Measurements from ENCODE around the gene MAST2.

GRCh38 chr1:45922813-45923212 is 119.4 kb downstream of the MAST2 start:
- TF ChIP-seq EZH2phosphoT487 (IDR thresholded peaks at IDR 0.05; ENCODE audit: low read length) = no peak
- no peak for TF ChIP-seq CTCF (IDR thresholded peaks at IDR 0.05; ENCODE audit: low read length)
